IMR-90 (cell line): ENCODE measurements around the gene NDUFA1. TPM values are rescaled to one million over a fixed set of nuclear protein-coding genes. Genes with fewer than 3 reads are reported as not detected.

Experiments
- ATAC-seq: fragments of 200-7000 bp; cut with Tn5 transposase; 2 replicates; pipeline ENCODE4 v1.9.1; 2020; ENCODE audit warnings: low read depth, mild to moderate bottlenecking, moderate library complexity
- BruUV-seq: library from RNA; stranded (reverse); fragments of 400-500 nt; replicated peaks from 2 replicates; lab custom pipeline; 2021; lab: Mats Ljungman, UMichigan
- CTCF ChIA-PET: fragments of 300-600 bp; formaldehyde crosslinking; extraction: SDS; loops from one replicate; lab custom pipeline; 2021; ENCODE audit warnings: antibody characterized with exemption; lab: Yijun Ruan, JAX
- POLR2A ChIA-PET: fragments of 300-600 bp; sonication (Branson Sonifier 250); formaldehyde crosslinking; loops from one replicate; lab custom pipeline; 2022; ENCODE audit warnings: antibody characterized with exemption; ENCODE audit not compliant: unreplicated experiment; lab: Charles Lee
- DNase-seq: peaks from one replicate; pipeline ENCODE4 v3.0.0; 2013
- H2AFZ ChIP-seq: replicated peaks from 2 replicates; pipeline ENCODE3; 2013; ENCODE audit warnings: low read length, mild to moderate bottlenecking; ENCODE audit not compliant: poor library complexity
- H2AK5ac ChIP-seq: 2 replicates; pipeline ENCODE4 v1.6.1; 2013; ENCODE audit warnings: low read depth, low read length, inconsistent platforms
- H2AK9ac ChIP-seq: replicated peaks from 2 replicates; pipeline ENCODE3; 2013; ENCODE audit warnings: mild to moderate bottlenecking, low read depth, low read length, moderate library complexity; ENCODE audit not compliant: poor library complexity
- H2BK120ac ChIP-seq: 2 replicates; pipeline ENCODE4 v1.6.1; 2013; ENCODE audit warnings: low read depth, low read length, inconsistent platforms
- H2BK15ac ChIP-seq: 3 replicates; pipeline ENCODE4 v1.6.1; 2013; ENCODE audit warnings: low read depth, low read length, inconsistent platforms
- H2BK20ac ChIP-seq: 2 replicates; pipeline ENCODE4 v1.6.1; 2013; ENCODE audit warnings: low read depth, mild to moderate bottlenecking, inconsistent platforms, low read length, moderate library complexity
- H2BK5ac ChIP-seq: 2 replicates; pipeline ENCODE4 v1.6.1; 2013; ENCODE audit warnings: mild to moderate bottlenecking, low read depth, low read length, inconsistent platforms; ENCODE audit not compliant: poor library complexity, severe bottlenecking
- H3K14ac ChIP-seq: replicated peaks from 2 replicates; pipeline ENCODE4 v1.6.1; 2013; ENCODE audit warnings: low read depth, low read length, inconsistent platforms
- H3K18ac ChIP-seq: 2 replicates; pipeline ENCODE4 v1.6.1; 2013; ENCODE audit warnings: low read depth, low read length, control low read depth
- H3K23ac ChIP-seq: 2 replicates; pipeline ENCODE4 v1.6.1; 2013; ENCODE audit warnings: low read depth, low read length, inconsistent platforms
- H3K27ac ChIP-seq: 2 replicates; pipeline ENCODE4 v1.5.1; 2013; ENCODE audit warnings: mild to moderate bottlenecking, control low read depth, low read length; ENCODE audit not compliant: insufficient read depth
- H3K27me3 ChIP-seq: 2 replicates; pipeline ENCODE4 v1.6.1; 2013; ENCODE audit warnings: low read length; ENCODE audit not compliant: control insufficient read depth, insufficient read depth
- H3K36me3 ChIP-seq: 2 replicates; pipeline ENCODE4 v1.6.1; 2013; ENCODE audit warnings: low read length, mixed read lengths; ENCODE audit not compliant: control insufficient read depth, insufficient read depth
- H3K4ac ChIP-seq: 2 replicates; pipeline ENCODE4 v1.6.1; 2013; ENCODE audit warnings: low read depth, low read length, inconsistent platforms
- H3K4me1 ChIP-seq: 2 replicates; pipeline ENCODE4 v1.6.1; 2013; ENCODE audit warnings: low read length, mixed read lengths; ENCODE audit not compliant: control insufficient read depth, insufficient read depth
- H3K4me2 ChIP-seq: 2 replicates; pipeline ENCODE4 v1.6.1; 2013; ENCODE audit warnings: low read depth, mild to moderate bottlenecking, control low read depth, low read length, moderate library complexity
- H3K4me3 ChIP-seq: 2 replicates; pipeline ENCODE4 v1.5.1; 2013; ENCODE audit warnings: low read depth, mild to moderate bottlenecking, control low read depth, low read length, moderate library complexity; ENCODE audit not compliant: insufficient read depth
- H3K56ac ChIP-seq: 2 replicates; pipeline ENCODE4 v1.6.1; 2013; ENCODE audit warnings: low read length, inconsistent platforms; ENCODE audit not compliant: insufficient read depth; ENCODE audit errors: extremely low read depth
- H3K79me1 ChIP-seq, 2 experiments: 2 replicates each; pipeline ENCODE4 v1.6.1; 2013; ENCODE audit warnings: low read length in 2 of 2, inconsistent platforms in 1 of 2, low read depth in 1 of 2
- H3K9ac ChIP-seq: 2 replicates; pipeline ENCODE4 v1.6.1; 2013; ENCODE audit warnings: low read depth, low read length, control low read depth
- H3K9me1 ChIP-seq: 2 replicates; pipeline ENCODE4 v1.6.1; 2013; ENCODE audit warnings: low read length, inconsistent platforms; ENCODE audit not compliant: insufficient read depth
- H3K9me3 ChIP-seq: 2 replicates; pipeline ENCODE4 v1.6.1; 2013; ENCODE audit warnings: low read length; ENCODE audit not compliant: control insufficient read depth, insufficient read depth
- H4K20me1 ChIP-seq: 2 replicates; pipeline ENCODE4 v1.6.1; 2013; ENCODE audit warnings: low read length, inconsistent platforms; ENCODE audit not compliant: insufficient read depth
- H4K5ac ChIP-seq: 2 replicates; pipeline ENCODE4 v1.6.1; 2013; ENCODE audit warnings: mild to moderate bottlenecking, low read depth, low read length, control low read depth
- H4K8ac ChIP-seq, 2 experiments: 2 replicates each; pipeline ENCODE4 v1.6.1; 2013; ENCODE audit warnings: low read depth in 2 of 2, low read length in 2 of 2, control low read depth in 1 of 2, inconsistent platforms in 1 of 2
- H4K91ac ChIP-seq: 2 replicates; pipeline ENCODE4 v1.6.1; 2013; ENCODE audit warnings: low read depth, low read length, inconsistent platforms; ENCODE audit not compliant: insufficient read depth
- CEBPB ChIP-seq: IDR thresholded peaks from 2 replicates; pipeline ENCODE4 v1.6.1; 2012; ENCODE audit warnings: low read depth, low read length, improper control_type of control experiment
- FOS ChIP-seq: fragments of 150-350 bp; IDR thresholded peaks from 2 replicates; pipeline ENCODE4 v1.6.1; 2016; ENCODE audit warnings: low read depth, low read length
- MAZ ChIP-seq: IDR thresholded peaks from 2 replicates; pipeline ENCODE4 v1.6.1; 2012; ENCODE audit warnings: low read depth, mild to moderate bottlenecking, low read length, improper control_type of control experiment, moderate library complexity, borderline replicate concordance
- MXI1 ChIP-seq: IDR thresholded peaks from 2 replicates; pipeline ENCODE4 v1.6.1; 2012; ENCODE audit warnings: low read depth, mild to moderate bottlenecking, low read length, moderate library complexity, borderline replicate concordance
- POLR2A ChIP-seq: IDR thresholded peaks from 2 replicates; pipeline ENCODE4 v1.6.1; 2012; ENCODE audit warnings: mild to moderate bottlenecking, low read depth, low read length
- USF2 ChIP-seq: fragments of 150-350 bp; IDR thresholded peaks from 2 replicates; pipeline ENCODE4 v1.6.1; 2017; ENCODE audit warnings: mild to moderate bottlenecking, antibody characterized with exemption, low read length, low read depth
- WGBS, 2 experiments: methylation state at CpG; one replicate each; pipeline versions ENCODE4 v1.1.5 to v1.1.7; 2013; ENCODE audit warnings: missing lambda C conversion rate in 2 of 2; ENCODE audit not compliant: insufficient read length in 1 of 2; ENCODE audit errors: extremely low coverage in 2 of 2; 5-methylcytosine and 5-hydroxymethylcytosine counted together
- dilution Hi-C: fragments of 300-500 bp; cut with HindIII; formaldehyde crosslinking; loops from one replicate; pipeline ENCODE4 v1.14.3; 2018; ENCODE audit warnings: low sequenced_read_pairs; ENCODE audit not compliant: unreplicated experiment
- in situ Hi-C: fragments of 300-500 bp; cut with MboI; formaldehyde crosslinking; loops from 3 replicates; pipeline ENCODE4 v1.14.3; 2019; ENCODE audit warnings: low sequenced_read_pairs, inconsistent platforms, mixed read lengths
- intact Hi-C: fragments of 100-400 bp; cut with micrococcal nuclease; formaldehyde crosslinking; loops from 2 replicates; pipeline ENCODE4 v1.10.0; 2022
- polyA plus RNA-seq, 3 experiments: library from polyadenylated mRNA; depleted of rRNA; stranded (reverse); fragments of >200 nt; gene quantifications; 2 replicates each; pipeline ENCODE4 v1.2.3, GENCODE V29; 2012; ENCODE audit warnings: low replicate concordance in 1 of 3
- total RNA-seq: library from RNA; depleted of rRNA; stranded (reverse); fragments of >200 nt; gene quantifications from 2 replicates; pipeline ENCODE4 v1.2.3, GENCODE V29; 2012

NDUFA1 gene
- total and polyA plus RNA-seq, 2 of the 4 experiments (the other 2 are of a cell fraction): 12.5 to 90.1 TPM

GRCh38 chrX:119833905-119834304, 37.7 kb upstream of the NDUFA1 start:
- no peak overlapping the region for H3K18ac ChIP-seq
- H2AK5ac ChIP-seq: no peak overlapping the region
- no peaks in the 10 kb centered on the region for H3K9me1 ChIP-seq
- no peak overlapping the region for H2BK20ac ChIP-seq
- intact Hi-C loops (no loop called here), in situ Hi-C loops (no loop called here), dilution Hi-C loops (no loop called here)
- no peak overlapping the region for H2AFZ ChIP-seq
- no TSS peak for BruUV-seq
- no peak overlapping the region for H2BK5ac ChIP-seq
- H3K79me1 ChIP-seq: no peaks in the 10 kb centered on the region
- ChIA-PET POLR2A (no interaction called here), CTCF (interaction anchor here (0.6 kb wide), 2 partner anchors 216 to 359 kb away, joined by 5 read pairs; no protein-coding TSS in a partner anchor)
- H2BK120ac ChIP-seq: no peak overlapping the region
- peaks cover 15% of the 10 kb centered on the region; the same call in 1 of the 2 replicates for H3K36me3 ChIP-seq
- H3K56ac ChIP-seq: no peak overlapping the region
- H3K4me3 ChIP-seq: no peak overlapping the region
- no peak overlapping the region for H3K23ac ChIP-seq
- no peak overlapping the region for H3K4me2 ChIP-seq
- H4K20me1 ChIP-seq: no peaks in the 10 kb centered on the region
- H3K14ac ChIP-seq: no peak overlapping the region
- no peak overlapping the region for H3K9ac ChIP-seq
- no peak overlapping the region for H2BK15ac ChIP-seq
- no peak overlapping the region for H3K4ac ChIP-seq
- no peak for TF ChIP-seq MXI1
- no peak for TF ChIP-seq FOS
- no peak for TF ChIP-seq MAZ
- no peak for TF ChIP-seq USF2
- no peak for TF ChIP-seq CEBPB
- TF ChIP-seq POLR2A: no peak
- DNase-seq: no peak
- H3K27ac ChIP-seq: no peak overlapping the region
- H4K8ac ChIP-seq: no peak overlapping the region
- no peak overlapping the region for H2AK9ac ChIP-seq
- no peaks in the 10 kb centered on the region for H3K4me1 ChIP-seq
- WGBS, 2 experiments: no CpG with 5 or more reads among the region's 3 CpGs
- H4K5ac ChIP-seq: no peak overlapping the region
- H4K91ac ChIP-seq: no peak overlapping the region
- no peaks in the 10 kb centered on the region for H3K9me3 ChIP-seq
- no peak for ATAC-seq
- H3K27me3 ChIP-seq: no peaks in the 10 kb centered on the region
